WI38 (cell line): ENCODE data around the gene HIGD1B.

Experiments used
- H3K4me3 ChIP-seq: 2 replicates; pipeline ENCODE4 v1.5.1; 2011; ENCODE audit warnings: low read depth, mild to moderate bottlenecking, control low read depth, low read length
- CTCF ChIP-seq: IDR thresholded peaks from 2 replicates; pipeline ENCODE4 v1.5.1; 2012; ENCODE audit warnings: low read depth, mild to moderate bottlenecking, control low read depth, low read length

Gene HIGD1B

DNA sequence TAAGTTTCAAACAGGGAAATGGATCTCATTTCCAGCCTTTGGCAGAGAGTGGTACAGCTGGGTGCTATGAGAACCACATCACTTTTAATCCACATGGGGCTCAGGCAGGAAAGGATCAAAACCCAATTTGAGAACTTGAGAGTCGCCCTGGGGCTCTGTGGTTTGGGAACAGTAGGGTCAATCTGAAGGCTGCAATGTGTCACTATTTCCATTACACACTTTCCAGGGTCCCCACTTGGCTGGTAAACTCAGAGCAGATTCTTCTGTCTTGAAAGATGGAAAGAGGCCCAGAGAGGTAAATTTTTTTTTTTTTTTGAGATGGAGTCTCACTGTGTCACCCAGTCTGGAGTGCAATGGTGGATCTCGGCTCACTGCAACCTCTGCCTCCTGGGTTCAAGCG is 6.7 kb upstream of the HIGD1B start:
- no peak overlapping the region for H3K4me3 ChIP-seq
- TF ChIP-seq CTCF: no peak

DNA sequence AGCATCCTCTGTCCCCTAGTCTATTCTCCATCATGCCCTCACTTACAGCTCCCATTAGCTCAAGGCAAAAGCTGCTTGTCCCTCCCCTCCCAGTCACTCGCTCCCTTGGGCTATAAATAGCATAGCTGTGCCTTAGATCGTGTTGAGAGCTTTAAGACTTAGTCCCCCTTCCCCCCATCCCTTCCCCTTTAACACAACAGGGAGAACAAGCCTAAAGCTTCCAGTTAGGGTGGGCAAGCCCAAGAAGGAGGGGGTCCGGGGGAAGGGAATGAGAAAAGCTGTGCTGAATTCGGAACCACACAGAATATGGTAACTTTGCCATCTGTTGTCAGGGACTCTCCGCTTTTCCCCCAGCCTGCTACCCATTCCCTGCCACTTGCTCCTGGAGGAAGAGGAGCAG is 4.9 kb upstream of the HIGD1B start:
- no peak overlapping the region for H3K4me3 ChIP-seq
- no peak for TF ChIP-seq CTCF

GRCh38 chr17:44844390-44844830 is 3.3 kb upstream of the HIGD1B start:
- H3K4me3 ChIP-seq: no peak overlapping the region
- peak; percentile 32 for TF ChIP-seq CTCF

GRCh38 chr17:44846206-44846605 is 1.5 kb upstream of the HIGD1B start:
- no peak overlapping the region for H3K4me3 ChIP-seq
- no peak for TF ChIP-seq CTCF

GRCh38 chr17:44848257-44848795 is 643 bp downstream of the HIGD1B start:
- no peak for TF ChIP-seq CTCF
- H3K4me3 ChIP-seq: no peak overlapping the region

DNA sequence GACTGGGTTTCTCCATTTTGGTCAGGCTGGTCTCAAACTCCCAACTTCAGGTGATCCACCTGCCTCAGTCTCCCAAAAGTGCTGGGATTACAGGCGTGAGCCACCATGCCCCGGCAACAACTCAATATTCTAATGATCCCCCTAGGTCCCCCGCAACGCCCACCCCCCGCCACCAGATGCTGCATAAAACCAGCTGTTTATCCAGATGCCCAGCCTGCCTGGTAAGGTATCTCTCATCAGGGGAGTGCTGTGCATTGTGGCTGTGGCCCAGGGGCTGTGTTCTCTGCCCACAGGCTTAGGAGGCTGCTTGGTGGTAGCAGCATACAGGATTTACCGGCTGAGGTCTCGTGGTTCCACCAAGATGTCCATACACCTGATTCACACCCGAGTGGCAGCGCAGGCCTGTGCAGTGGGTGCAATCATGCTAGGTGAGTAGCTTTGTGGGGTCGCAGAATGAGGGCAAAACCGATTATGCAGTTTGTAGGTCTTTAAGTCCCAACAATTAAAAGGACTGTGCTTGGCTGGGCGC is 1.3 kb downstream of the HIGD1B start:
- H3K4me3 ChIP-seq: no peak overlapping the region
- TF ChIP-seq CTCF: no peak

DNA sequence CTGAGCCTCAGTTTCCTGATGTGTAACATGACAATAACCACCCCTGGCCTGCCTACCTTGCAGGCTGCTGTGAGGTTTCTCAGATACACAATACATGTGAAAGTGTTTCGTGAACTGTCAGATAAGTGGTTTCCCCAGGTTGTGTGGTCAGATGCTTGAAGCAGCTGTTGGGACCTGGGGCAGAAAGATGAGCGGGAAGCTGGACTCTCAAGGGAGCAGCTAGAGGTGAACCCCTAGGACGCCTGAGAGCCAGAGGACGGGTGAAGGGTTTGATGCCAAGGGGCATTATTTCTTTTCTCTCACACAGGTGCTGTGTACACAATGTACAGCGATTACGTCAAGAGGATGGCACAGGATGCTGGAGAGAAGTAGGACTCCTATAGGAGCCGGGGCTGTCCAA is 2.3 kb downstream of the HIGD1B start:
- no peak overlapping the region for H3K4me3 ChIP-seq
- TF ChIP-seq CTCF: no peak
